ENCODE results near the gene DTX1.

The DTX1 gene

DNA sequence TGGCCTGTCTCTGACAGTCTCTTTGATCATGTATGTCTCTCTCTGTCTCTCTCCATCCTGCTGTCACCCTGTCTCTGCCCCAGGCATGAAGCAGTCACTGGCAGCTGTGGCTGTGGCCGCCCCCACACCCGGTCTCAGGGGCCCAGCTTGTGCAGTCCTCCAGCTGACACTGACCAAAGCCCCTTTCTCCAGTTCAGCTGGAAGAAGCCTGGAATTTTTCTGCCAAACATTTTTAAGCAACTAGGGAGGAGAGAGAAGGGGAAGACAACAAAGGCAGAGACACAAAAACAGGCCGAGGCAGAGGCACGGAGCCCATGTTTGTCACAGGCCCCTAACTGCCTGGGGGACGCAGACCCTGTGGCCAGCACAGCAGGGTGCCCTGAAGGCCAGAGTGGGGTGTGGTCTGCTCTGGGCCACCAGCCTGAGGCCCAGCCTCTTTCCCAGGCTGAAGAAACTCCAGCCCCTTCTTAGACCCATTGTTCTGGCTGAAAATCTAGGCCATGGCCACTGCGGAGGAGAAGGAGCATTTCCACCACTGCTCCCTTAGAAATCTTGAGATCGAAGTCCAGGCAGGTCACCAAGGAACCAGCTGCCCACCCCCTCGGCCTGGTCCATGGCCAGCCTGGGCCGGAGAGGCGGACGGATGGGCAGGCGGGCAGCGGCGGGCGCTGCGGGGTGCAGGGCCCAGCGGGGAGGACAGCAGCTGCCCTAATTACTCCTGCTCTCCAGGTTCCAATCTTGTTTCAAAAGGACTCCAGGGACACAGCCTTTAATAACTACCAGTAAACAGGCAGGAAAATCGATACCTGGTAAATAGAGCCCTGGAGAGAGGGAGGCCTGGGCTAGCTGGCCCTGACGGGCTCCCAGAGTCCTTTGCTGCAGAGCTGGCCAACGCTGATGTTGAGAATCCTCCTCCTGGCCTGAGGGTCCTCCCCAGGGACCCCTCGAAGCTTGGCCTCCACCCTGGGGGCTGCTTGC is 14.9 kb downstream of the DTX1 start:
- DNase-seq (ENCODE audit: low read depth in 2 of 2): no peak

DNA sequence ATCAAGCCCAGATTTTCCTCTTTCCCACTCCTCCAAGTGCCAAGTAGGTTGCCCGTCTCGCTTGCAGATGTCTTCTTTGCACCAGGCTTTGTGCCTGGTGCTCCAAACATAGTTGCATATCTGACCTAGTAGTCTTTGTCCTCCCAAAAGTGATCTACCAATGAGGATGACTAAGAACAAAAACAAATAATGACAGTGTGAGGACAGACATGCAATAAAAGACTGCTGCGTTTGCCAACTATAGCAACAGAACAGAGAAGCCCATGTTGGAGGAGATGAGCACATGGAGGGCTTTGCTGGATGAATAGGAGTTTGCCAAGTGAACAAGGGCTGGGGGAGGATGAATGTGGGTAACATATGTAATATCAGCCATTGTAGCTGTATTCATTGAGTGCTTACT is 15.6 kb downstream of the DTX1 start:
- no peak for DNase-seq (ENCODE audit: low read depth in 2 of 2)

DNA sequence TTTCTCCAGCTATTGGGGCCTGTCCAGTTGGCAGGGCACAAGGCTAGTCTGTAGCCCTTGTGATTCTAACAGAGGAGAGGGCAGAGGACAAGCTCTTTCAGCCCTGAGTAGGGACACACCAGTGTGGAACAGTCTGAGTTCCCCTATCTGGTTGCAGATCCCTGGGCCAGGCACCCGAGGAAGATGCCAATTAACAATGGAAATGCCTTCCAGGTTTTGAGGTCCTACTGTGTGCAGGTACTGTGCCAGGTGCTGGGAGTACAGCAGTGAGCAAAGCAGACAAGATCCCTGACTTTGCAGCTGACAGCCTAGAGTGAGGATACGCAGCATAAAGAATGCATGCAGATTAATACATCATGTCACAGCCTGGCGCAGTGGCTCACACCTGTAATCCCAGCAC is 17.1 kb downstream of the DTX1 start:
- DNase-seq (ENCODE audit: low read depth in 2 of 2): no peak

DNA sequence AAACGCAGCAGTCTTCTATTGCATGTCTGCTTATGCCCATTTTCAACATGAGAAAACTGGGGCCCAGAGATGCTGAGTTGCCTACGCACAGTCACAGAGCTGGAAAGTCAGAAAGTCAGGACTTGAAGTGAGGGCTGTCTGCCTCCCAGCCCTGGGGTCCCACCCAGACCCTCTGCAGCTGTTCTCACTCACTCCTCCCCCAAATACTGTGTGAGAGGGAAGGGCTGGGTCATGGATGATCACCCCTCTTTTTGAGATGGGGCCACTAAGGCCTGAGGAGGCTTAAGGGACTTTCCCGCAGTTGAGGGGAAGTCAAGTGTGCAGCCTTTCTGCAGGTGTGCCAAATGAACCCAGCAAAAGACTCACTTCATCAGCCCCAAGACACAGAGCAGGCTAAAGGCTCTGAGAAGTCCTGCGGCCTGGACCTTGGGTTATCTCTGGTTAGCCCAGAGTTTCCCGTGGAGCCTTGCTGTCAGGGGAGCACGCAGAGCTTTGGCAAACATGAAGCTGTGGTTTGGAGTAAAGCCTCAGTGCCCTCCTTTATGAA is 18.7 kb downstream of the DTX1 start:
- DNase-seq (ENCODE audit: low read depth in 2 of 2): no peak

DNA sequence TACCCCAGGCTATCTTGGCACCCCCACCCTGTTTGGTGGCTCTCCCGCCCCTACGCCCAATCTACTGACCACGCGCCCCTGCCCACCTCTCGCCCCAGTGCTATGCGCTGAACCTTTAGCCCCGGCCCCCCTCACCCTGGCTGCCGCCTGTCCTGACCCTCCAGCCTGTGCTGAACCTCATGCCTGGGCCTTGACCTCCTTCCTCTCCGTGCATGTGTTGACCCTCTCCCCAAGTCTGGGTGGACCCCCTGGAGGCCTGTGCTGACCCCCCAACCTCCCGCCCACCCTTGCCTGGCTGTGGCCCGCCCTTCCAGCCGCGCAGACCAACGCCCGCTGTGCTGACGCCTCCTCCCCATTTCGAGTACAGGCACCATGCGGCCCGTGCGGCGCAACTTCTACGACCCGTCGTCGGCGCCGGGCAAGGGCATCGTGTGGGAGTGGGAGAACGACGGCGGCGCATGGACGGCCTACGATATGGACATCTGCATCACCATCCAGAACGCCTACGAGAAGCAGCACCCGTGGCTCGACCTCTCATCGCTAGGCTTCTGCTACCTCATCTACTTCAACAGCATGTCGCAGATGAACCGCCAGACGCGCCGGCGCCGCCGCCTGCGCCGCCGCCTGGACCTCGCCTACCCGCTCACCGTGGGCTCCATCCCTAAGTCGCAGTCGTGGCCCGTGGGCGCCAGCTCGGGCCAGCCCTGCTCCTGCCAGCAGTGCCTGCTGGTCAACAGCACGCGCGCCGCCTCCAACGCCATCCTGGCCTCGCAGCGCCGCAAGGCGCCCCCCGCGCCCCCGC is 20.7 kb downstream of the DTX1 start:
- no peak for DNase-seq (ENCODE audit: low read depth in 2 of 2)

DNA sequence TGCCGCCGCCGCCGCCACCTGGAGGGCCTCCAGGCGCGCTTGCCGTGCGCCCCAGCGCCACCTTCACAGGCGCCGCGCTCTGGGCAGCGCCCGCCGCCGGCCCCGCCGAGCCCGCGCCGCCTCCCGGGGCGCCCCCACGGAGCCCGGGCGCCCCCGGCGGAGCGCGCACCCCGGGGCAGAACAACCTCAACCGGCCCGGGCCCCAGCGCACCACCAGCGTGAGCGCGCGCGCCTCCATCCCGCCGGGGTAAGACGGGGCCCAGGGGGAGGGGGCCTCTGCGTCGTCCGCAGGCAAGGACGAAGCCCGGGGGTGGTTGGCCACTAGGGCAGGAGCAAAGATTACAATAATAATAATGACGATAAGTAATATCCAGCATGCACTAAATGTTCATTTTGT is 21.3 kb downstream of the DTX1 start:
- no peak for DNase-seq (ENCODE audit: low read depth in 2 of 2)

DNA sequence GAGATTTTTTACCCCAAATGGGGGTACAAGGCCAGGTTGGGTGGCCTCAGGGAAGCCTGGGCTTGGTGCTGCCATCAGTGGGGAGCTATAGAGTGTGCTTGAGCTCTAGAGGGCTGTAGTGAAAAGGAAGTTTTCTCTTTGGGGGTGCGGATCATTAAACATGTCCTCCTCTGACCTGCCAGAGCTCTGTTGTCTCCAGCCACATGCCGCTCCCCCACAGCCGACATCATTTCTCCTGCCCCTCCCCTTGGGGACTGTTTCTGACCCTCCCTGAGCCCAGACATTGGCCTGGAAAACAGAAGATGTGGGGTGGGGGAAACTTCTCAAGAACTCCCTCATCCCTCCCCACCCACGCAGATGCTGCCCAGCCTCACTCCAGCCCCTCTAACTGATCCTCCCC is 25.3 kb downstream of the DTX1 start:
- no peak for DNase-seq (ENCODE audit: low read depth in 2 of 2)

DNA sequence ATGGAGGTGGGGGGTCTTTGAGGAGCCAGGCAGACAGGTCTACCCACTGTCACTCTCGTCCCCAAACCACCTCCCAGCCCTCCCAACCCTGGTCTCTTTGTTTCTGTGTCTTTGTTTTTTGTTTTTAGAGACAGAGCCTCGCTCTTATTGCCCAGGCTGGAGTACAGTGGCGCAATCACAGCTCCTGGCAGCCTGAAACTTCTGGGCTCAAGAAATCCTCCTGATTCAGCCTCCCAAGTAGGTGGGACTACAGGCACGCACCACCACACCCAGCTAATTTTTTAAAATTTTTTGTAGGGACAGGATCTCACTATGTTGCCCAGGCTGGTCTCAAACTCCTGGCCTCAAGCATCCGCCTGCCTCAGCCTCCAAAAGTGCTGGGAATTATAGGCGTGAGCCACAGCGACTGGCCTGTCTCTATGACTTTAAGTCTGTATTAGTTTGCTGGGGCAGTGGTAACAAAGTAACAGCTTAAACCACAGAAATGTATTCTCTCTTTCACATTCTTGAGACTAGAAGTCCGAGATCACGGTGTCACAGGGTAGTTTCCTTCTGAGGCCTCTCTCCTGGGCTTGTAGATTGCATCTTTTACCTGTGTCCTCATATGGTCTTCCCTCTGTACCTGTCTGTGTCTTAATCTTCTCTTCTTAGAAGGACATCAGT is 26.1 kb downstream of the DTX1 start:
- DNase-seq (ENCODE audit: low read depth in 2 of 2): no peak

DNA sequence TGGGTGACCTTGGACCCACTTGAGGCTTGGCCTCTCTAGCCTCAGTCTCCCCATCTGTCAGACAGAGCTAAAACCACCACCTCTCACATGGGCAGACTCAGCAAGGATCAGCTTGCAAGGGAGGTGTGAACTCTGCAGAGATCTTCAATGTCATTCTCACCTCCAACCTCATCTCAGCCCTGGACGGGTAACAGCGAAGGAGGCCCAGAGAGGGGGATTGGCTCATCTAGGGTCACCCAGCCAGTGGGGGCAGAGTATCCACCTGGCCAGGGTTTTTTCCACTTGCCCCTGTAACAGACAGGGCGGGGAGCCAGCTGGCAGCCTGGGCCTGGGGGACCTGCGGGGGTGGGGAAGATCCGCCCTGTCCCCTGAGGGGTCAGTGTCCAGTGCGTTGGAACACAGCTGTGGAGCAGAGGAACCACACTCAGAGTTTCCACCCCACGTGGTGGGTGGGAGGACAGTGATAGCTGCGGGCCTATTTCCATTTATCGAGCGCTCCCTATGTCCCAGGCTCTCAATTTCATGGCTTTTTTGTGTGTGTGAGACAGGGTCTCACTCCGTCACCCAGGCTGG is 27.4 kb downstream of the DTX1 start:
- DNase-seq (ENCODE audit: low read depth in 2 of 2): no peak

DNA sequence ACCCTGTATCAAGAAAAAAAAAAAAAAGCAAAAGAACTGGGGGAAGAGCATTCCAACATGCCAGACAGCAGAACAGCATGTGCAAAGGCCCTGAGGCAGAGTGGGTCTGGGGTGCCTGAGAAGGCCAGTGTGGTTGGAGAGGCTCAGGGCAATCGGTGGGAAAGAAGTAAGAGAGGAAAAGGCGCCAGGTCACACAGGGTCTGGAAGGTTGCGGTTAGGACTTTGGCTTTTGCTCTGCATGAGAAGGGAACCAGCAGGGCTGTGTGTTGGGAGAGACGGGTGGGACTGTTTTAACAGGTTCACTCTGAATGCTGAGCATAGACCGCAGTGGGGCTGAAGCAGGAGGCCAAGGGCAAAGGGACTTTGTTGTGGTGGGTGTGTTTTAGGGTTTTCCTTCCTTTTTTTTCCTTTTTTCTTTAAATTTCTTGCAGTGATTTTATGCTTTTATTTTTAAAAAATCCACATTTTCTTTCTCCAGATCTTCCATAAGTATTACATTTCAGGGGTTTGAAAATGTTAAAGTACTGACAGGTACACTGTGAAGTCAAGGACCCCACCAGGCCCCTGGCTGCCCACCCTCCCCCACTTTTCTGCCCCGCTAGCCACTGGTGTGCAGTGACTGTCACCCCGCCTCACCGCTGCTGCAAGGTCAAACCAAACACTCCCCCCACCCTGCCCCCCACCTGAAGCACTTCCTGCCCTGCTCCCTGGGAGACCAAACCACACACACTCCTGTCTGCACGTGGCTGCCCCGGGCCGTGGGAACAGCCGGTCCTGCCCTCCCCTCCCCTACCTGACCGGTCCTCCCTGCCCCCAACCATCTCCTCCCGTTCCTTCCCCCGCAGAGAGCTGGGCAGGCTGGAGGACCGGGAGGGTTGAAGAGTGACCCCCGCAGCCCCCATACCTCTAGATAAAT is 30.0 kb downstream of the DTX1 start:
- peak in 1 of 2 donors; percentile 6 for DNase-seq (ENCODE audit: low read depth in 2 of 2)

DNA sequence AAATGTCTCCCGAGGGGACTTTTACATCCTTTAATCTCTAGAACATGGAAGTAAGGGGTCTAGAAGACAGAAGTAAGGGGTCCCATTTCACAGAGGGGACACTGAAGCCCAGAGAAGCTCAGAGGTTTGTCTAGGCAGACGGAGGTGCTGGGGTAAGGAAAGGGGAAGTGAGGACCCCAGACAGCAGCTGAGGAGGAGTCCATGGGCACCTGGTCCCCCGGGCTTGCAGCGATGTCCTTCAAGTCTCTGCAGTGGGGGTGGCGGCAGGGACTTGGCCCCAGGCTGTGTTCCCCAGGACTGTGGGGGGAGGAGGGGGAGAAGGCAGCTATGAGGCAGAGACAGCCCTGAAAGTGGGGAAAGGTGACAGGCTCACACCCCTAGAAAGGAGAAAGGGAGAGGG is 30.7 kb downstream of the DTX1 start:
- DNase-seq (ENCODE audit: low read depth in 2 of 2): no peak

DNA sequence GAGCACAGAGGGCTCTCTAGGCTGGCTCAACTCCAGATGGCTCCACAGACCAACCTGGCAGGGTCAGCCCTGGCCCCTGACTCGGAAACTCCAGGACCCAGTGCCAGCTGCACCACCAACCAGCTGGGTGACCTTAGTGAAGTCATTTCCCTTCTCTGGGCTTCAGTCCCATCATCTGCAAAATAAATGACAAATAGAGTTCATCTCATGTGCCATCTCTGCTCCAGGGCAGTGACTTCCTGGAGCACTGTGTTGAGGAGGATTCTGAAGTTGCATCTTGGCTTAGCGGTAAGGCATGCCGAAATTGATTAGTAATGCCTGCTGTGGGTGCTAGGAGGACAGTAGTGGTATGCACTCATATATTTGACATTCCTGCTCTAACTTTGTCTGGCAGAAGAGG is 31.5 kb downstream of the DTX1 start:
- DNase-seq (ENCODE audit: low read depth in 2 of 2): no peak

DNA sequence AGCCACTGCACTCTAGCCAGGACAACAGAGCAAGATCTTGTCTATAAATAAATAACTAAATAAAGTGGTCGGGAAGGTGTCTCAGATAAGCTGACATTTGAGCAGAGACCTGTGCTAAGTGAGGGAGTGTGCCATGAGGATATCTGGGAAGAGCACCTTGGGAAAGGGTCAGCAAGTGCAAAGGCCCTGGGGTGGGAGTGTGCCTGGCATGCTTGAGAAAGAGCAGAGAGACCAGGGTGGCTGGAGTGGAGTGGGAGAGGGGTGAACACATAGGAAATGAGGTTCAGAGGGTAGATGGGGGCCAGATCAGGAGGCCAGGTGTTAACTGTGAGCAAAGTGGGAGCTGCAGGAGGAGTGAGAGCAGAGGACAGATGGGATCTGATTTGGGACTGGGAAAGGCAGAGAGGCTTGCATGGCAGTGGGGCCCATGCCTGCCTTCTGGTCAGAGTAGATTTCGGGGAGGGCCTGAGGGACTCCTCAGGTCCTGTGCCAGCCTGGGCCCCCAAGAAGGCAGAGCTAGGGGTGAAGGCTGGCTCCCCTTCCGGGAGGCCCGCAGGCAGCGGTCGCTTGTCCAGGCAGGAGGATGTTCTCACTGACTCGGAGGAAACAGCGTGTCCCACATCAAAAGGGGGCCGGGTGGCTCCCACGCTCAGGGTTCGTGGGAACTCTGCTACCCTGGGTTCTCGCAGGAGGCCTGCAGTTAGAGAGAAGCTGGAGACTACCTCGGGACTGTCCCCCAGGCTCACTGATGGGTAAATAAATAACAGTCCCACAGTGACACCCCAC is 32.6 kb downstream of the DTX1 start:
- peak in 1 of 2 donors; percentile 19 for DNase-seq (ENCODE audit: low read depth in 2 of 2)

DNA sequence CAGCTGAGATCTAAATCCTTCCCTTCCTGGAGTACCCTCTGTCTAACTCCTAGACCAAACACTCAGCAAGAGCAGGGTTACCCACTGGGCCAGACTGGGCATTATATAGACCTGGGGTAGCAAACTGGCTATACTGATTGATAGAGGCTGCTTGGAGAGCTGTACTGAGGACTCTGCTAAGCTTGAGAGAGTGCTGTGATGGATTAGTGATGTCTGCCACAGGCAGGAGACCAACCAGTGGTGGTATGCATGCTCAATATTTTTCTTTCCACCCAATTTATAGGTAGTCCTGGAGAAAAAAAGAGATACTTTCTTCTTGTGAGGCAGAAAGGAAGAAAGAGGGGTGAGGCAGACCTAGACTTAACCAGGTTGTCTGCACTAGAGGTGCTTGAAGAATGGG is 33.3 kb downstream of the DTX1 start:
- no peak for DNase-seq (ENCODE audit: low read depth in 2 of 2)

DNA sequence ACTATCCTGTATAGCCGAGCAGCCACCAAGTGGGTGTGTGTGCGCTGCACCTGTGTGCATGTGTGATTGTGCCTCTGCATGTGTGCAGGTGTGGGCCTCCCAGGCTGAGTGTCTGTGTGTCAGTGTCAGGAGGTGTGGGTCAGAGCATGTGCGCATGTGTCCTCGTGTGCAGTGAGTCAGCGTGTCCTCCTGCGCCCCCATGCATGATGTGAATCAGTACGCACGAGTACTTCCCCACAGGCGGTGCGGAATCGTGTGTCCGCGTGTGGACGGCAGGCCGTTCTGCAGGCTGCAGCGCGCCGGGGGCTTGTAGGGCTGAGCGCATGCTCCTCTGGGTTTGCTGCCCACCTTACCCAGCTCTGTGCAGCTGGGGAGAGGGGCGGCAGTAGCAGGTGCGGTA is 34.2 kb downstream of the DTX1 start:
- no peak for DNase-seq (ENCODE audit: low read depth in 2 of 2)

DNA sequence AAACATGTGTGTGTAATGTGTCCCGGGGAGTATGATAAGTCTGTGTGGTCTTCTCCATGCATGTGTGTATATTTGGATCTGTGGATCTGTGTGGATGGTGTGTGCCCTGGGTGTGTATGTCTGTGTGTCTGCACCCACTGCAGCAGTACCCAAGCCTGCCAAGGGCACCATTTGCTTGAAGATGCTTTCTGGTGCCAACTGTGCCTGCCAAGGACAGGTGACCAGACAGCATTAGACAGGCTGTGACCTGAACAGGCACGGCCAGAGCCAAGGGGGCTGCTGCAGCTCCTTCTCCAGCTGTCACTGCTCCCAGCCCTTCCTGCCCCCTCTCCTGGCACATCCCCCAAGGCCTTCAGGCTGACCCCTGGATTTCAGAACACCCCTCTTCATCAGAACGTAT is 35.0 kb downstream of the DTX1 start:
- no peak for DNase-seq (ENCODE audit: low read depth in 2 of 2)

DNA sequence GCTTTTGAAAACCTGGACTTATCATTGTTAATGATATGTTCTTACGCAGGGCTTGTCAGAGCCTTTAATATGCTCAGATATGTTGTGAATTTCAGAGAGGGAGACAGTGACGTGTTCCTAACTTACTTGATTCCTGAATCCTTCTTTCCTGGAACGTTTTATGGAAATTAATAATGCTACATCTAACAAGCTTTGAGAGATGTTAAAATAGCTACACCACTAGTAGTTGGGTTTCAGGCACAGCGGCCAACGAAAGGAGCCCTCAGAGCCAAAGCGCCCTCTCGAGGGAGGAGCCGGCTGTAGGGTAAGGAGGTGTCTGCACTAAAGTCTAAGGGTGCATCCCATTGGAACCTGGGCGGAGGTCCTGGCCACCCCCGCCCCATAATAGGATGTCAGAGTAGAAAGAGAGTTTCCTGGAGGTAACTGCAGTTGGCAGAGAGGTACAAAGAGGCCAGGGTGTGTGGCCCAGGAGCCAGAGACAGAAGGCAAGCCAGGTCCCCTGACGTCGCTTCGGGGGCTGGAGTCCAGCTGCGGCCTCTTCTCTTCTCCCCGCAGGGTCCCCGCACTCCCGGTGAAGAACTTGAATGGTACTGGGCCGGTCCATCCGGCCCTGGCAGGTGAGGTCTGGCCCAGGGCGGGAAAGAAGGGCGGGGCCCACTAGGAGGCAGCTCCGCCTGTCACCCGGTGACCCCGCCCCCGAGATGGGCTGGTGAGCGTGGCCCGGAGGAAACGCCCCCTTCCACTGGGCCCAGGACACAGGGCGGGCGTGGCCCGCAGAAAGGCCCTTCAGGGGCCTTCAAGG is 36.3 kb downstream of the DTX1 start:
- no peak for DNase-seq (ENCODE audit: low read depth in 2 of 2)

DNA sequence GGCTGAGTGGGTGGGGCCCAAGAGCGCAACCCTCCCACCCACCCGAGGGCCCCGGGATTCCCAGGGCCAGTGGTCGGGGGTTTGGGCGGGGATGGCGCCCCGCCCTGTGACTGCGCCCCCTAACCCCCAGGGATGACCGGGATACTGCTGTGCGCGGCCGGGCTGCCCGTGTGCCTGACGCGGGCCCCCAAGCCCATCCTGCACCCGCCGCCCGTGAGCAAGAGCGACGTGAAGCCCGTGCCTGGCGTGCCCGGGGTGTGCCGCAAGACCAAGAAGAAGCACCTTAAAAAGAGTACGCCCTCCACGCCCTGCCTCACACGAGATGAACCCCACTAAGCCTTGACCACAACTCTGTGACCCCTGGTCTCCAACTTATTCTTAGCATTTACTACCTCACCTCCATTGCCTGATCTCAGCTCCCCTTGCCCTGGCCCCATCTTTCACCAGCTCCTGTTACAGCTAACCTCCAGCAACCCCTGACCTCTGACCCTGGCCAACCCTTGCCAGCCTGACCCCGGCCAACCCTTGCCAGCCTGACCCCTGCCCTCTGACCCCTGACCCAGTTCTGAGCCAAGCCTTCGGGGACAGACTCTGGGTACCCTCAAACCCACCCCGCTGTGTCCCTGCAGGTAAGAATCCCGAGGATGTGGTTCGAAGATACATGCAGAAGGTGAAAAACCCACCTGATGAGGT is 37.0 kb downstream of the DTX1 start:
- no peak for DNase-seq (ENCODE audit: low read depth in 2 of 2)

All from activated CD8-positive, alpha-beta memory T cell treated with anti-CD3 and anti-CD28 coated beads for 4 hours (primary cell).